B cell (primary cell): Measurements from ENCODE around the gene LRP2BP.

Experiments
- CTCF ChIP-seq: fragments of 200-600 bp; IDR thresholded peaks from one replicate; pipeline ENCODE4 v1.8.0; 2022; ENCODE audit warnings: antibody characterized with exemption, mild to moderate bottlenecking
- EZH2 ChIP-seq: IDR thresholded peaks from 2 replicates; pipeline ENCODE4 v1.6.1; 2012; ENCODE audit warnings: borderline replicate concordance, low read depth, mild to moderate bottlenecking, moderate library complexity, low read length; ENCODE audit not compliant: insufficient read depth, poor library complexity, severe bottlenecking

GRCh38 chr4:185382754-185383153 lies 13.0 kb downstream of the LRP2BP start:
- TF ChIP-seq CTCF, result no peak
- TF ChIP-seq EZH2, result no peak
